Spleen (tissue), 11 donors: ENCODE data around the gene DMBT1. TPM values are rescaled to one million over a fixed set of nuclear protein-coding genes. Genes with fewer than 3 reads are reported as not detected.

Experiments used
- DNase-seq: peaks from one replicate; pipeline ENCODE4 v3.0.0-alpha.2; 2020
- H3K27ac ChIP-seq, 8 donors: fragments of 200-600 bp; sonication (generic) in 7 of 8; 1 replicate in 4 of 8; 2 replicates in 4 of 8; pipeline versions ENCODE4 v1.5.0 to v1.8.0; 2016 to 2021; ENCODE audit warnings: inconsistent platforms in 4 of 8, mild to moderate bottlenecking in 4 of 8, moderate library complexity in 1 of 8
- H3K27me3 ChIP-seq, 7 donors: fragments of 200-600 bp; sonication (generic) in 6 of 7; replicated peaks in 1 of 7; 1 replicate in 4 of 7; 2 replicates in 3 of 7; pipeline versions ENCODE4 v1.5.0 to v1.8.0; 2016 to 2021; ENCODE audit warnings: inconsistent platforms in 3 of 7, mild to moderate bottlenecking in 1 of 7
- H3K36me3 ChIP-seq, 6 donors: fragments of 200-600 bp; sonication (generic) in 5 of 6; 1 replicate in 4 of 6; 2 replicates in 2 of 6; pipeline versions ENCODE4 v1.5.0 to v1.8.0; 2016 to 2021; ENCODE audit warnings: inconsistent platforms in 2 of 6
- H3K4me1 ChIP-seq, 6 donors: fragments of 200-600 bp; sonication (generic) in 5 of 6; 1 replicate in 3 of 6; 2 replicates in 3 of 6; pipeline versions ENCODE4 v1.5.0 to v1.8.0; 2016 to 2021; ENCODE audit warnings: inconsistent platforms in 3 of 6
- H3K4me3 ChIP-seq, 8 donors: fragments of 200-600 bp; sonication (generic) in 7 of 8; 1 replicate in 4 of 8; 2 replicates in 4 of 8; pipeline versions ENCODE4 v1.5.0 to v1.8.0; 2016 to 2021; ENCODE audit warnings: inconsistent platforms in 4 of 8, mild to moderate bottlenecking in 4 of 8, moderate library complexity in 2 of 8
- H3K9me3 ChIP-seq, 8 donors: fragments of 200-600 bp; sonication (generic) in 7 of 8; 1 replicate in 4 of 8; 2 replicates in 4 of 8; pipeline versions ENCODE4 v1.5.0 to v1.8.0; 2016 to 2021; ENCODE audit warnings: inconsistent platforms in 4 of 8
- POLR2A ChIP-seq, 3 donors: fragments of 450-650 bp; IDR thresholded peaks; one replicate each; pipeline ENCODE4 v1.5.1; 2017; ENCODE audit warnings: antibody characterized with exemption in 3 of 3, mild to moderate bottlenecking in 1 of 3
- POLR2AphosphoS5 ChIP-seq, 3 donors: sonication (generic); formaldehyde crosslinking; IDR thresholded peaks; one replicate each; pipeline ENCODE4 v1.5.1; 2017; ENCODE audit warnings: antibody characterized with exemption in 3 of 3
- WGBS, 5 donors: extraction: QIAGEN DNeasy Blood & Tissue Kit in 3 of 5; methylation state at CpG; one replicate each; pipeline versions ENCODE4 v1.1.5 to v1.1.7; 2013 to 2018; 5-methylcytosine and 5-hydroxymethylcytosine counted together
- intact Hi-C: fragments of 100-400 bp; cut with DNase I; formaldehyde crosslinking; loops from one replicate; pipeline ENCODE4 v1.15.0; 2023; ENCODE audit warnings: low total_unique reads
- polyA plus RNA-seq, 3 donors: library from polyadenylated mRNA; stranded (reverse); fragments of 200-250 nt; gene quantifications; one replicate each; pipeline ENCODE4 v1.2.1, GENCODE V29; 2013
- total RNA-seq, 7 donors: library from RNA; depleted of rRNA in 3 of 7; stranded (reverse); fragments of >200 nt in 3 of 7; fragmentation: NEBNext Ultra II Directional in 4 of 7; extraction: Animal tissue kit (Norgen Biotek cat#: 25700) in 4 of 7; gene quantifications; one replicate each; pipeline versions ENCODE4 v1.1.0 to v1.2.1, GENCODE V29; 2016 to 2021
- TF ChIP-seq, protein P1 (sequence below), 11 experiments: fragments of 200-600 bp in 7 of 11; fragments of 450-650 bp in 4 of 11; sonication (generic) in 4 of 11; IDR thresholded peaks in 8 of 11; conservative IDR thresholded peaks in 3 of 11; 1 replicate in 7 of 11; 2 replicates in 4 of 11; pipeline versions ENCODE4 v1.4.0 to v1.8.0; 2016 to 2021; ENCODE audit warnings: antibody characterized with exemption in 11 of 11, inconsistent platforms in 4 of 11, mild to moderate bottlenecking in 1 of 11
- donor health status: healthy with polysubstance abuse.
- donor health status: DM: no; HTN: no; CAD: no; lungs with moderate emphysema.
- donor health status: DM: no; HTN: no; CAD: no.
- donor health status: Bipolar disorder and iron deficiency.
- donor health status: healthy.
- donor health status: DM: no; HTN: no; CAD: no.
- donor health status: DM: yes; HTN: yes; CAD: no.

DMBT1 gene
- total and polyA plus RNA-seq, 10 donors = 0.02 to 0.29 (median 0.03) TPM; not detected in 6

DNA sequence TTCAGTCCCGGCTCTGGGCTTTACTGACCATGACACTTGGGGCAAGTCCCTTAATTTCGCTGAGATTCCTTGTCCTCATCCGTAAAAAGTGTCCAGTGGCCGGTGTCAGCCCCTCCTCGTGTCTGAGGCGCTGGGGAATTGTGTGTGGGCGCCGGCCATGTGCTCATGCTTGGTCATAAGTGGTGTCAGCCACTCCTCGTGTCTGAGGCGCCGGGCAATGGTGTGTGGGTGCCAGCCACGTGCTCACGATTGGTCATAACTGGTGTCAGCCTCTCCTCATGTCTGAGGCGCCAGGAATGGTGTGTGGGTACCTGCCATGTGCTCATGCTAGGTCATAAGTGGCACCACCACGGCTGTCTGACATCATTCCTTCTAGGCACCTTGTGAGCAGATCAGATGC is 40.7 kb upstream of the DMBT1 start:
- peaks cover 0 to 4% (median 0%) of the 10 kb centered on the region in 7 donors for H3K27me3 ChIP-seq
- TF ChIP-seq, protein P1, sequence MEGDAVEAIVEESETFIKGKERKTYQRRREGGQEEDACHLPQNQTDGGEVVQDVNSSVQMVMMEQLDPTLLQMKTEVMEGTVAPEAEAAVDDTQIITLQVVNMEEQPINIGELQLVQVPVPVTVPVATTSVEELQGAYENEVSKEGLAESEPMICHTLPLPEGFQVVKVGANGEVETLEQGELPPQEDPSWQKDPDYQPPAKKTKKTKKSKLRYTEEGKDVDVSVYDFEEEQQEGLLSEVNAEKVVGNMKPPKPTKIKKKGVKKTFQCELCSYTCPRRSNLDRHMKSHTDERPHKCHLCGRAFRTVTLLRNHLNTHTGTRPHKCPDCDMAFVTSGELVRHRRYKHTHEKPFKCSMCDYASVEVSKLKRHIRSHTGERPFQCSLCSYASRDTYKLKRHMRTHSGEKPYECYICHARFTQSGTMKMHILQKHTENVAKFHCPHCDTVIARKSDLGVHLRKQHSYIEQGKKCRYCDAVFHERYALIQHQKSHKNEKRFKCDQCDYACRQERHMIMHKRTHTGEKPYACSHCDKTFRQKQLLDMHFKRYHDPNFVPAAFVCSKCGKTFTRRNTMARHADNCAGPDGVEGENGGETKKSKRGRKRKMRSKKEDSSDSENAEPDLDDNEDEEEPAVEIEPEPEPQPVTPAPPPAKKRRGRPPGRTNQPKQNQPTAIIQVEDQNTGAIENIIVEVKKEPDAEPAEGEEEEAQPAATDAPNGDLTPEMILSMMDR (IDR thresholded peaks at IDR 0.05 in 8 of 11, conservative IDR thresholded peaks at IDR 0.05 in 3 of 11) = no peak
- TF ChIP-seq POLR2AphosphoS5 (IDR thresholded peaks at IDR 0.05) = no peak
- no peak for TF ChIP-seq POLR2A (IDR thresholded peaks at IDR 0.05)
- no peak overlapping the region for H3K27ac ChIP-seq
- H3K36me3 ChIP-seq = no peaks in the 10 kb centered on the region
- intact Hi-C loops = no loop called here
- peaks cover 0 to 7% (median 0%) of the 10 kb centered on the region in 8 donors for H3K9me3 ChIP-seq
- peaks cover 0 to 18% (median 12%) of the 10 kb centered on the region in 6 donors for H3K4me1 ChIP-seq
- no peak overlapping the region for H3K4me3 ChIP-seq
- 77 to 89% (median 89%) methylated on average over 10 to 15 of the region's 15 CpGs for WGBS, 5 donors
- DNase-seq = no peak

DNA sequence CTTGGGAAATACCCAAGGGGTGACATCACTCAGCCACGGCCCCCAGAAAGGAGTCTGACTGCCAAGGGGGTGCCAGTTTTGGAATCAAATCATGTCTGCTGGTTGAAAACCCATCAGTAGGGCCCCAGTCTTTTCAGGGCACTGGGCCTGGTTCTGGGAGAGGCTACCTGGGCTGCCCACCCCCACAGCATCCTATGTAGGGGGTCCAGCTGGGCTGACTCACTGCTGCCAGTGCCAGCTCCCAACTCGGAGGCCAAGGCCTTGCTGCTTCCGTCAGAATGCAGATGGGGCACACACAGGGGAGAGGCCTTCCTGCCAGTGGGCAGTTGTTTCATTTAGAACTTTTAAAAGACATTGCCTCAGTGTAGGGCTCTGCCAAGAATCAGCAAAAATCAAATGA is 39.5 kb upstream of the DMBT1 start:
- Histone ChIP-seq H3K36me3 (no peaks in the 10 kb centered on the region), H3K4me3 (no peak overlapping the region), H3K4me1 (peaks cover 0 to 11% (median 4%) of the 10 kb centered on the region in 6 donors), H3K9me3 (peaks cover 0 to 7% (median 0%) of the 10 kb centered on the region in 8 donors), H3K27ac (no peak overlapping the region), H3K27me3 (peaks cover 0 to 14% (median 0%) of the 10 kb centered on the region in 7 donors)
- DNase-seq = no peak
- 62 to 74% (median 67%) methylated on average over 3 of the region's 3 CpGs for WGBS, 5 donors
- TF ChIP-seq POLR2A (IDR thresholded peaks at IDR 0.05) (no peak), POLR2AphosphoS5 (IDR thresholded peaks at IDR 0.05) (no peak)
- TF ChIP-seq, protein P1 (IDR thresholded peaks at IDR 0.05 in 8 of 11, conservative IDR thresholded peaks at IDR 0.05 in 3 of 11) = no peak
- intact Hi-C loops = no loop called here

DNA sequence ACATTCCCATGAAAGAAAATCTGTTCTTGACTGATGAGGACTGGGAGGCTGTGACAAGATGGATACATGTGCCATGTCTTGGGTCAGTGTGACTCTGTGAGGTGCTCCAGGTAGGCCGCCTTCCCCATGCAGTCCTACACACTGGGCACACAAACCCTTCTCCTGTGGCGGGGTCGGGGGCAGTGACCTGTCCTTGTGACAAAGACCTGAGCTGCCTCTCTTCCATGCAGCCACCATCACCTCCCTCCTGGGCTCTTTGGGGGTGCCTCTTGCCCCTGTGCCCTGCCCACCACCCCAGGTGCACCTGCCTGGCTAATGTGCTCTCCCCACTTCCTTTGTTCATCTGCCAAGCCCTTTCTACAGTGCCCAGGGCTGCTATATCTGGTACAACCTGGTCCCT is 35.7 kb upstream of the DMBT1 start:
- peaks cover 0 to under 1% (median 0%) of the 10 kb centered on the region in 6 donors for H3K4me1 ChIP-seq
- H3K36me3 ChIP-seq = no peaks in the 10 kb centered on the region
- 87 to 100% (median 91%) methylated on average over 3 of the region's 3 CpGs for WGBS, 5 donors
- H3K9me3 ChIP-seq = peaks cover 0 to 7% (median 0%) of the 10 kb centered on the region in 8 donors
- H3K27ac ChIP-seq = no peak overlapping the region
- H3K4me3 ChIP-seq = no peak overlapping the region
- TF ChIP-seq, protein P1 (IDR thresholded peaks at IDR 0.05 in 8 of 11, conservative IDR thresholded peaks at IDR 0.05 in 3 of 11) = no peak
- TF ChIP-seq POLR2A (IDR thresholded peaks at IDR 0.05) = no peak
- no peak for TF ChIP-seq POLR2AphosphoS5 (IDR thresholded peaks at IDR 0.05)
- intact Hi-C loops = no loop called here
- DNase-seq = no peak
- peaks cover 0 to 29% (median 0%) of the 10 kb centered on the region in 7 donors for H3K27me3 ChIP-seq

DNA sequence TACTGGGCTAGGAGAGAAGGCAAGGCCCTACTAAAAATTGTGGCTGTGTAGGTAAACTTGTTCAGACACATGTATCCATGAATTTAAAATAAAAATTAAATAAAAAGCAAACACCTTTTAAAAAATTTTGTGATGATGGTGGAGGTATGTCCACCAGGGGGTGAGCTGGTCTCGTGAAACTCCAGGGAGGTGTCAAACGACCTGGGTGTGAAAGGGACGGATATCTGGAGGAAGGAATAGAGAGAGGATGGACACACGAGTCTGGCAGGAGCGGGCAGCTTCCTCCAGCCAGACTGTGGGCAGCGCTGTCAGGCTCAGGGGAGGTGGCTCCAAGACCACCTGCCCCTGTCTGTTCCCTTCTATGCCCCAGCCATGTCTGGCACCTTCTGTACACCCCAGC is 34.8 kb upstream of the DMBT1 start:
- Histone ChIP-seq H3K4me1 (peaks cover 0 to 4% (median 0%) of the 10 kb centered on the region in 6 donors), H3K4me3 (no peak overlapping the region), H3K36me3 (no peaks in the 10 kb centered on the region), H3K27ac (no peak overlapping the region), H3K27me3 (peaks cover 0 to 29% (median 0%) of the 10 kb centered on the region in 7 donors), H3K9me3 (peaks cover 0 to 7% (median 0%) of the 10 kb centered on the region in 8 donors)
- TF ChIP-seq POLR2A (IDR thresholded peaks at IDR 0.05) = no peak
- TF ChIP-seq, protein P1 (IDR thresholded peaks at IDR 0.05 in 8 of 11, conservative IDR thresholded peaks at IDR 0.05 in 3 of 11) = peak in 4 of 11 experiments; percentile 10 to 19 (median 12)
- no peak for TF ChIP-seq POLR2AphosphoS5 (IDR thresholded peaks at IDR 0.05)
- 23 to 44% (median 29%) methylated on average over 6 of the region's 6 CpGs for WGBS, 5 donors
- no peak for DNase-seq
- intact Hi-C loops = no loop called here
